Tibial nerve (tissue), 4 donors: ENCODE results near the gene GIT1. TPM values are rescaled to one million over a fixed set of nuclear protein-coding genes. Genes with fewer than 3 reads are reported as not detected.

Source experiments
- DNase-seq, 2 donors: peaks; one replicate each; pipeline ENCODE4 v3.0.0-alpha.2; 2019; ENCODE audit warnings: low spot score in 2 of 2
- H3K27ac ChIP-seq, 4 donors: fragments of 200-600 bp; sonication (generic) in 3 of 4; one replicate each; pipeline ENCODE4 v1.5.1; 2017 to 2019; ENCODE audit warnings: mild to moderate bottlenecking in 1 of 4
- H3K27me3 ChIP-seq, 2 donors: fragments of 200-600 bp; sonication (generic) in 1 of 2; one replicate each; pipeline versions ENCODE4 v1.5.1 to v1.6.0; 2017 to 2019
- H3K36me3 ChIP-seq, 3 donors: fragments of 200-600 bp; sonication (generic); one replicate each; pipeline ENCODE4 v1.5.1; 2018 to 2019
- H3K4me1 ChIP-seq, 4 donors: fragments of 200-600 bp; sonication (generic) in 3 of 4; one replicate each; pipeline ENCODE4 v1.5.1; 2017 to 2019
- H3K4me3 ChIP-seq, 4 donors: fragments of 200-600 bp; sonication (generic) in 3 of 4; one replicate each; pipeline ENCODE4 v1.5.1; 2017 to 2019; ENCODE audit warnings: mild to moderate bottlenecking in 1 of 4, moderate library complexity in 1 of 4
- H3K9me3 ChIP-seq, 4 donors: fragments of 200-600 bp; sonication (generic) in 3 of 4; one replicate each; pipeline ENCODE4 v1.5.1; 2017 to 2019
- CTCF ChIP-seq, 5 experiments: fragments of 200-600 bp in 3 of 5; fragments of 450-650 bp in 2 of 5; sonication (generic) in 3 of 5; IDR thresholded peaks; one replicate each; pipeline ENCODE4 v1.5.1; 2016 to 2019; ENCODE audit warnings: antibody characterized with exemption in 5 of 5, mild to moderate bottlenecking in 3 of 5, moderate library complexity in 2 of 5
- EP300 ChIP-seq, 2 donors: sonication (generic); formaldehyde crosslinking; IDR thresholded peaks; one replicate each; pipeline ENCODE4 v1.6.1; 2017; ENCODE audit warnings: antibody characterized with exemption in 2 of 2, mild to moderate bottlenecking in 1 of 2
- POLR2A ChIP-seq, 2 donors: fragments of 450-650 bp; IDR thresholded peaks; one replicate each; pipeline ENCODE4 v1.6.1; 2017; ENCODE audit warnings: antibody characterized with exemption in 2 of 2, mild to moderate bottlenecking in 2 of 2, moderate library complexity in 2 of 2
- WGBS, 2 donors: methylation state at CpG; one replicate each; pipeline ENCODE4 v1.1.5; 2018; 5-methylcytosine and 5-hydroxymethylcytosine counted together
- total RNA-seq, 4 donors: library from RNA; depleted of rRNA; stranded (reverse); fragments of >200 nt; gene quantifications; one replicate each; pipeline ENCODE4 v1.1.0, GENCODE V29; 2016

GIT1 gene
- total RNA-seq, 4 donors from 2014 or later: 51.3 to 100 (median 89.7) TPM

- H3K27me3 ChIP-seq: no peaks in the 10 kb centered on the region
- H3K27ac ChIP-seq: peak overlapping the region; percentile 69 to 94 (median 91)
- peak overlapping the region; percentile 39 to 82 (median 81) for H3K4me3 ChIP-seq
- whole genome bisulfite sequencing, 2 donors: 58 to 61% methylated on average over 14 of the region's 14 CpGs
- DNase-seq: peak in 1 of 2 donors; percentile 12
- no peaks in the 10 kb centered on the region for H3K9me3 ChIP-seq
- H3K36me3 ChIP-seq: peaks cover 0 to 12% (median 0%) of the 10 kb centered on the region in 3 donors
- peaks cover 0 to 72% (median 36%) of the 10 kb centered on the region in 4 donors for H3K4me1 ChIP-seq
- no peak for TF ChIP-seq POLR2A (IDR thresholded peaks at IDR 0.05)
- no peak for TF ChIP-seq CTCF (IDR thresholded peaks at IDR 0.05)
- no peak for TF ChIP-seq EP300 (IDR thresholded peaks at IDR 0.05)
These were observed 20.1 kb downstream of the GIT1 start for GRCh38 chr17:29569245-29569950.

GRCh38 chr17:29568331-29569244 lies 20.9 kb downstream of the GIT1 start, which contains the start of gene TP53I13:
TP53I13 (plus strand) TSS chr17:29568701; CDS start chr17:29568759, 58 bp downstream.
- Histone ChIP-seq H3K27ac (peak within 1 kb of the TSS; percentile 69 to 94 (median 91)), H3K4me1 (peaks cover 0 to 72% (median 41%) of the 10 kb centered on the region in 4 donors), H3K9me3 (no peaks in the 10 kb centered on the region), H3K36me3 (peaks cover 0 to 4% (median 0%) of the 10 kb centered on the region in 3 donors), H3K4me3 (peak within 1 kb of the TSS; percentile 39 to 82 (median 81)), H3K27me3 (no peaks in the 10 kb centered on the region)
- DNase-seq: peak; percentile 79 to 80
- WGBS, 2 donors: 2 to 5% methylated on average over 25 to 37 of the region's 85 CpGs
- TF ChIP-seq CTCF (IDR thresholded peaks at IDR 0.05): no peak
- TF ChIP-seq POLR2A (IDR thresholded peaks at IDR 0.05): peak; percentile 32 to 72
- peak in 1 of 2 donors; percentile 66 for TF ChIP-seq EP300 (IDR thresholded peaks at IDR 0.05)

- TF ChIP-seq POLR2A (IDR thresholded peaks at IDR 0.05) (no peak), EP300 (IDR thresholded peaks at IDR 0.05) (no peak), CTCF (IDR thresholded peaks at IDR 0.05) (peak; percentile 33 to 62 (median 46))
- Histone ChIP-seq H3K9me3 (no peaks in the 10 kb centered on the region), H3K27me3 (no peaks in the 10 kb centered on the region), H3K4me1 (peaks cover 0 to 69% (median 32%) of the 10 kb centered on the region in 4 donors), H3K36me3 (peaks cover 0 to 4% (median 0%) of the 10 kb centered on the region in 3 donors), H3K27ac (peak overlapping the region; percentile 12 to 94 (median 91)), H3K4me3 (peak overlapping the region; percentile 39 to 82 (median 81))
- WGBS, 2 donors: 1 to 2% methylated on average over 10 to 42 of the region's 63 CpGs
- peak; percentile 29 to 59 for DNase-seq
These were observed 21.7 kb downstream of the GIT1 start for GRCh38 chr17:29567554-29568330.

- Histone ChIP-seq H3K27me3 (no peaks in the 10 kb centered on the region), H3K27ac (peak overlapping the region; percentile 12 to 94 (median 91)), H3K9me3 (no peaks in the 10 kb centered on the region), H3K4me3 (peak overlapping the region; percentile 39 to 82 (median 81)), H3K36me3 (peaks cover 0 to 9% (median 4%) of the 10 kb centered on the region in 3 donors), H3K4me1 (peaks cover 0 to 67% (median 27%) of the 10 kb centered on the region in 4 donors)
- TF ChIP-seq POLR2A (IDR thresholded peaks at IDR 0.05) (no peak), EP300 (IDR thresholded peaks at IDR 0.05) (no peak), CTCF (IDR thresholded peaks at IDR 0.05) (no peak)
- 0% methylated on average over 2 to 19 of the region's 27 CpGs for WGBS, 2 donors
- DNase-seq: no peak
These were observed 22.2 kb downstream of the GIT1 start for GRCh38 chr17:29567304-29567553.
